ENCODE measurements around the gene MDFIC. TPM values are rescaled to one million over a fixed set of nuclear protein-coding genes. Genes with fewer than 3 reads are reported as not detected.

Gene MDFIC
- total and polyA plus RNA-seq, 2 experiments from 2014 or later = 3.0 to 5.2 TPM

GRCh38 chr7:115005251-115005650 lies 83.4 kb downstream of the MDFIC start:
- no peaks in the 10 kb centered on the region for H3K9me3 Mint-ChIP-seq
- Histone ChIP-seq H3K27me3 (ENCODE audit: insufficient read depth) (no peaks in the 10 kb centered on the region), H3K79me2 (replicated peaks; ENCODE audit: insufficient read depth) (no peaks in the 10 kb centered on the region), H3K4me2 (peak overlapping the region; percentile 58; the same call in 1 of the 2 replicates), H4K20me1 (replicated peaks; ENCODE audit: insufficient read depth) (no peaks in the 10 kb centered on the region), H3K36me3 (ENCODE audit: insufficient read depth) (no peaks in the 10 kb centered on the region), H3K9me2 (ENCODE audit: insufficient read depth) (no peaks in the 10 kb centered on the region), H3K4me1 (ENCODE audit: insufficient read depth) (peaks cover 55% of the 10 kb centered on the region), H3K27ac (ENCODE audit: low read depth) (no peak overlapping the region), H2AFZ (no peak overlapping the region), H3F3A (replicated peaks; ENCODE audit: low read depth) (no peaks in the 10 kb centered on the region), H3K4me3 (no peak overlapping the region)
- peaks cover 67% of the 10 kb centered on the region for H3K4me1 Mint-ChIP-seq
- H3K4me3 Mint-ChIP-seq = no peak overlapping the region; the same call in 2 of the 3 replicates
- no peaks in the 10 kb centered on the region for H3K36me3 Mint-ChIP-seq (ENCODE audit: low read depth)
- no peak overlapping the region for H3K27ac Mint-ChIP-seq
- DNase-seq (ENCODE audit: low spot score) = no peak
- ATAC-seq = no peak
- H3K27me3 Mint-ChIP-seq (ENCODE audit: insufficient read depth, low read depth, poor library complexity) = peaks cover 6% of the 10 kb centered on the region
- TF ChIP-seq NANOG (IDR thresholded peaks at IDR 0.05; ENCODE audit: borderline replicate concordance) = no peak
- no peak for TF ChIP-seq JUNB (IDR thresholded peaks at IDR 0.05; ENCODE audit: unreplicated experiment)
- TF ChIP-seq REST (IDR thresholded peaks at IDR 0.05; ENCODE audit: unreplicated experiment) = no peak
- TF ChIP-seq STAT1 (IDR thresholded peaks at IDR 0.05; ENCODE audit: unreplicated experiment) = no peak
- no peak for TF ChIP-seq EZH2 (IDR thresholded peaks at IDR 0.05; ENCODE audit: low read depth, unreplicated experiment)
- TF ChIP-seq CTCF (conservative IDR thresholded peaks at IDR 0.05; ENCODE audit: low read depth in 2 of 2) = no peak
- TF ChIP-seq CREB1 (CRISPR knock-in tag; IDR thresholded peaks at IDR 0.05; ENCODE audit: low read depth) = no peak
- TF ChIP-seq POLR2AphosphoS5 (IDR thresholded peaks at IDR 0.05; ENCODE audit: low read depth) = no peak
- no peak for TF ChIP-seq ZNF331 (CRISPR knock-in tag; IDR thresholded peaks at IDR 0.05; ENCODE audit: low read depth)
- TF ChIP-seq ZNF114 (CRISPR knock-in tag; IDR thresholded peaks at IDR 0.05) = no peak
- no peak for TF ChIP-seq ETS1 (IDR thresholded peaks at IDR 0.05)
- no peak for TF ChIP-seq EZH2phosphoT487 (IDR thresholded peaks at IDR 0.05; ENCODE audit: unreplicated experiment)
- no peak for TF ChIP-seq ZNF462 (CRISPR knock-in tag; IDR thresholded peaks at IDR 0.05)
